GM18526 (cell line): ENCODE data around the gene SYNGR4.

Experiments
- POLR2A ChIP-seq: IDR thresholded peaks from 3 replicates; pipeline ENCODE4 v1.6.1; 2011; ENCODE audit not compliant: insufficient read length; ENCODE audit errors: extremely low read depth

Gene SYNGR4

GRCh38 chr19:48363810-48364597, at the start of gene SYNGR4, which contains the start of gene TMEM143:
Gene SYNGR4, plus strand, starts transcription at chr19:48364367. Its CDS starts 1,476 bp downstream, at chr19:48365843.
Gene TMEM143, minus strand, starts transcription at chr19:48363940. Its CDS starts 20 bp downstream, at chr19:48363920.
- TF ChIP-seq POLR2A: peak; percentile 67

GRCh38 chr19:48315712-48316111, 48.5 kb upstream of the SYNGR4 start:
- no peak for TF ChIP-seq POLR2A

- TF ChIP-seq POLR2A: no peak
Observed at GRCh38 chr19:48318286-48318987, 45.7 kb upstream of the SYNGR4 start.

GRCh38 chr19:48319647-48320541, 44.3 kb upstream of the SYNGR4 start:
- TF ChIP-seq POLR2A: no peak

GRCh38 chr19:48321372-48321621, 42.9 kb upstream of the SYNGR4 start:
- TF ChIP-seq POLR2A: no peak

- TF ChIP-seq POLR2A: peak; percentile 79
Observed at GRCh38 chr19:48321622-48322591, 42.3 kb upstream of the SYNGR4 start.

- peak; percentile 68 for TF ChIP-seq POLR2A
Observed at GRCh38 chr19:48325265-48325910, 38.8 kb upstream of the SYNGR4 start, which contains the start of gene EMP3. Gene EMP3, plus strand, starts transcription at chr19:48325552. Its CDS starts 1,293 bp downstream, at chr19:48326845.

- TF ChIP-seq POLR2A: no peak
Observed at GRCh38 chr19:48329167-48329891, 34.8 kb upstream of the SYNGR4 start.

GRCh38 chr19:48330012-48330681, 34.0 kb upstream of the SYNGR4 start:
- peak; percentile 46 for TF ChIP-seq POLR2A

- no peak for TF ChIP-seq POLR2A
Observed at GRCh38 chr19:48332351-48332661, 31.9 kb upstream of the SYNGR4 start.

- TF ChIP-seq POLR2A: peak; percentile 70
Observed at GRCh38 chr19:48332662-48333466, 31.3 kb upstream of the SYNGR4 start.
